Adrenal gland (tissue), 5 donors: ENCODE measurements around the gene SPINT1.

Source experiments
- CTCF ChIP-seq, 6 experiments: fragments of 450-650 bp in 4 of 6; fragments of 200-600 bp in 2 of 6; sonication (generic) in 1 of 6; IDR thresholded peaks; 1 replicate in 5 of 6; 2 replicates in 1 of 6; pipeline versions ENCODE4 v1.5.1 to v1.8.0; 2016 to 2021; ENCODE audit warnings: antibody characterized with exemption in 6 of 6, mild to moderate bottlenecking in 2 of 6, moderate library complexity in 1 of 6
- POLR2A ChIP-seq, 2 donors: fragments of 450-650 bp; IDR thresholded peaks; one replicate each; pipeline ENCODE4 v1.6.1; 2017; ENCODE audit warnings: antibody characterized with exemption in 2 of 2, mild to moderate bottlenecking in 2 of 2, moderate library complexity in 1 of 2
- donor health status: DM: no; HTN: no; CAD: no.

DNA sequence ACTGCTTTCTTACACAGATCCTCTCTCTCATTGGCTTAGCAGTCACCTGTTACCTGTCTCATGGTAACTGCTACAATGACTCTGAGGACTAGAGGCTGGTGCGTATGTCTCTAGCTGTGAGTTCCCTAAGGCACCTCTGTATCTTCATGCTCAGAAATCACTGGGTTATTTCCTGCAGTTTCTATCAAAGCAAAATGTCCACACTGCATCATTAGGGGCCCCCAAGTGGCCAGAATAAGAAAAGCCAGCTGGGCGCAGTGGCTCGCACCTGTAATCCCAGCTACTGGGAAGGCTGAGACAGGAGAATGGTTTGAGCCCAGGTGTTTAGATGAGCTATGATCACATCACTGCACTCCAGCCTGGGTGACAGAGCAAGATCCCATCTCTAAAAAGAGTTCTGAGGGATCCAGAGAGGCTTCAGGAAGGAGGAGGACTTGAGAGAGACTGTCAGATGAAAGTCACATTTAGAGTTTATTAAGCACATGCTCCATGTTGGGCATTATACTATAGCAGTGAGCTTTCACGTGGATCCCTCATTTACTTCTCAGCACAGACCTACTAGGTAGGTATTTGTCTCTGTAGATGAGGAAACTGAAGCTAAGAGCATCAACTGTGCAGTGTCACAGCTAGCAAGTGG, 48.1 kb downstream of the SPINT1 start:
- TF ChIP-seq POLR2A (IDR thresholded peaks at IDR 0.05): no peak
- peak; percentile 52 to 71 (median 62) for TF ChIP-seq CTCF (IDR thresholded peaks at IDR 0.05)
